Measurements from ENCODE around the gene MIEF1.

The MIEF1 gene

DNA sequence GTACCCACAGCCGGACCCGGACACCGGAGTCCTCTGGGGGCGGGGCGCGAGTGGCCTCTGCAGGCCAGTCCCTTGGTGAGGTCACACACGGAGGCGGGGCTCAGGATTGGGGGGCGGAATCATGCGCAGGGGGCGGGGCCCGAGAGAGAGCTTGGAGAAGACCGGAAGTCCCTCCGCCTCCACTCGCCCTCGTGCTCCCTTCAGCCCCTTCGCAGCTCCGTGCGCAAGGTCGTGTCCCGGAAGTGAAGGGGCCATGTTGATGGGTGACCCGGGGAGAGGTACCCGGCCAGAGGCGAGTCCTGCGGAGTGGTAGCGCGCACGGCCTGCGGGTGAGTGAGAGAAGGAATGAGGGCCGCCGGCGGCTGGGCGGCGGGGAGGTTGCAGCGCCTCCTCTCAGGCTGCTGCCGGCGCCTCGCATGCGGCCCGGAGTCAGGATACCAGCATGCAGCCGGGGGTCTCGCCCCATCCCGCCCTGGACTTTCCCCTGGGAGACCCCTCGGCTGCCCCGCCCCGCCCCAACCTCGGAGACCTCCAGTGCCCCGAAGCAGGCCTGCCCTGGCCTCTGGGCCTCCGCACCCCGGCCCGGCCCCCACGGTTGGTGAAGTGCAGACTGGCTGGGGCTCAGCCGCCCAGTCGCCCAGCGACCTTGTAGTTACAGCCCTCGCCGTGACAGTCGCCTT lies at the start of gene MIEF1:
TSS of gene MIEF1 (plus strand) at position 182 of the 680 bp plus-strand sequence. CDS start 9,005 bp downstream, outside the sequence.
- DNase-seq (ENCODE audit: low read depth, low spot score), result peak; percentile 92

DNA sequence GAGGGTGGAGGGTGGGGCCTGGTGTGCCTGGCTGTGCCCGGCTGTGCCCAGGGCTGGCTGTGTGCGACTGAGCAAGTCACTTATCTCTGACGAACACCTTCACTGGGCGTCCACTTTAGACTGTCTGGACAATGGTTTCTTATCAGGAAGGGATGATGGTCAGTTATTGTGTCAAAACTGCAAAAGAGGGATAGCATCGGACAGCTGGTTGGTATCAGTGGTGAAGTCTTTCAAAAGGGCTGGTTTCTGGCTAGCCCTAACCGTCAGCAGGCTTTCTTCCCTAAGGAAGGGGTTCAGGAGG lies 49.4 kb upstream of the MIEF1 start:
- no peak for DNase-seq (ENCODE audit: low read depth, low spot score)

DNA sequence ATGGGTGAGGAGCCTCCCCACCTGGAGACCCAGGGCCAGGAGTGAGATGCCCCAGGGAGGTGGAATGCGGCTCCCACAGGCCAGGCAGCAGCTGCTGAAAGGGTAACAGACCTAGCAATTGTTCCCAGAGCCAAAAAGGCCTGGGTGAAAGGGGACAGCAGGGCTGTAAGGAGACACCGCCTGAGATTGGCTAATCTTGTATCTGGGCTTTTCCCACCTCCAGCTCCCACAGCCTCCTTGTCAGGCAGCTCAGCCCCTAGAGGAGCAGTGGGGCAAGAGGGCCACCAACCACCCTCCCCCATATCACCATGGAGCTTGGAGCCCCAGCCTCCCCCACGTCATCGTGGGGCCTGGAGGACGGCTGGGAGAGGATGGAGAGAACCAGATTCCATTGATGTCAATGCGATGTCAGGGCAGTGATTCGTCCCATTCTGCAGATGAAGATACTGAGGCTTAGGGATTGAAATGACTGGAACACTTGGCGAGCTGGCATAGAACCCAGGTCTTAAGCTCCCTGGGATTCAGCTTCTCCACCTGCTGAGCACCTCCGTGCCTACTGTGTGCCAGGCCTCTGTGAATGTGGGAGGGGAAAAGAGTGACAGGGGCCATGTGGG lies 48.2 kb upstream of the MIEF1 start:
- no peak for DNase-seq (ENCODE audit: low read depth, low spot score)

DNA sequence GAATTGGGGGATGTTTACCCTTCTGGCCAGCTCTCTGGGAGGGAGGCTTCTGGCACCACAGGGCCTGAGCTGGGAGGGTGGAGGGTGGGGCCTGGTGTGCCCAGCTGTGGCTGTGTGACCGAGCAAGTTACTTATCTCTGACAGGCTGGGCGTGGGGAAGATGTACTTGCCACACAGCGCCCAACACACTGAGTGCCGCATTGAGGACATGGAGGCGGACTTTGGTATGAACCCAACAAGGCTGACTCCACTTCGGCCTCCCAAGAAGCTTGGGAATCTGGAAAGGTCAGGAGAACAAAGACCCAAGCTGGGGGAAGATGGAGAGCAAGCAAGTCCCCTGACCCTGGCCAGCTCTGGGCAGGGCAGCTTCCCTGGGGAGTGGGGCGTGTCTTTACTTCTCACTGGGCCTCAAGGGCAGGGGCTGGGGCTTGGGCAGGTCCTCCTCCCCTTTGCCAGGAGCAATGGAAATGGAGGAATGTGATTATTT lies 47.7 kb upstream of the MIEF1 start:
- DNase-seq (ENCODE audit: low read depth, low spot score), result no peak

DNA sequence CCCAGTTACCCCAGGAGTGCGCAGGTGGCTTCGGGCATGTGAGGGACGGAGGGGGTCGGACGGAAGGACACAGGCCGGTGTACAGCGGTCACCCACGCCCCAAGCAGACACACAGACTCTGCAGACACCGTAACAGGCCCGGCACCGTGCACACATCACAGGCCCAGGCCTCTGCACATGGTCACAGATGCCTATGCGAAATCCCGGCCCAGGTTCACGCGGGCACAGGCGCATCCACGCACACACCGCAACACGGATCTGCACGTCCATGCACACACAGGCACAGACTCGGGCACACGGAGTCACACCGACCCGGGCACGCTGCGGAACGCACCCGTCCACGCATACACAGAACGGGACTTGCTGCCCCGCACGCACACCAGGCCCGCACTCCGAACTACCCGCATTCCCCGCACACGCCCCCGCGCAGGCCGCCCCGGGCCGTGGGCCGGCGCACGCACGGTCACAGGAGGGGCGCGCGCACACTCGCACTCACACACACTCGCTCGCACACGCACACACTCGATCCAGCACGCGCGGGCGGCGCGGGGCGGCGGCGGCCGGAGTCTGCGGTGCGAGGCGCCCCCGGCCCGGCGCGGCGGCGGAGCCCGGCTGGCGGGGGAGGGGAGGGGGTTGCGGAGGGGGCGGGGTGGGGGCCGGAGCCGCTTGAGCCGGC lies 45.4 kb upstream of the MIEF1 start, which contains the start of gene MGAT3:
TSS of gene MGAT3 (plus strand) at position 491 of the 676 bp plus-strand sequence. CDS start 30,336 bp downstream, outside the sequence.
- no peak for DNase-seq (ENCODE audit: low read depth, low spot score)

DNA sequence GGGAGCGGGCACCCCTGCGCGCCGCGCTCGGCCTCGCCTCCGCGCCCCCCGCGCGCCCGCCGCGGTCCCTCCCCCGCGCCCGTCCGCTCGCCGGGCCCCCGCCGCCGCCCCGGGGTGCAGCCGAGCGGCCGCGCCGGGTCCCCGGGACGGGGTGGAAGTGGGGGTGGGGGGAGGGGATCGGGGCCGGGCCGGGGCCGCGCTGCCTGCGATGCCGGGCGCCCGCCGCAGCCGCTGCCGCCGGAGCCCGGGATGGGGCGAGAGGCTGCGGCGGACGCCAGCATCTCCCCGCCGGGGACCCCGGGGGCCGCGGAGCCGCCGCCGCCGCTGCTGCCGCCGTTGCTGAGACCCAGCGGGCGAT lies 44.9 kb upstream of the MIEF1 start:
- no peak for DNase-seq (ENCODE audit: low read depth, low spot score)

DNA sequence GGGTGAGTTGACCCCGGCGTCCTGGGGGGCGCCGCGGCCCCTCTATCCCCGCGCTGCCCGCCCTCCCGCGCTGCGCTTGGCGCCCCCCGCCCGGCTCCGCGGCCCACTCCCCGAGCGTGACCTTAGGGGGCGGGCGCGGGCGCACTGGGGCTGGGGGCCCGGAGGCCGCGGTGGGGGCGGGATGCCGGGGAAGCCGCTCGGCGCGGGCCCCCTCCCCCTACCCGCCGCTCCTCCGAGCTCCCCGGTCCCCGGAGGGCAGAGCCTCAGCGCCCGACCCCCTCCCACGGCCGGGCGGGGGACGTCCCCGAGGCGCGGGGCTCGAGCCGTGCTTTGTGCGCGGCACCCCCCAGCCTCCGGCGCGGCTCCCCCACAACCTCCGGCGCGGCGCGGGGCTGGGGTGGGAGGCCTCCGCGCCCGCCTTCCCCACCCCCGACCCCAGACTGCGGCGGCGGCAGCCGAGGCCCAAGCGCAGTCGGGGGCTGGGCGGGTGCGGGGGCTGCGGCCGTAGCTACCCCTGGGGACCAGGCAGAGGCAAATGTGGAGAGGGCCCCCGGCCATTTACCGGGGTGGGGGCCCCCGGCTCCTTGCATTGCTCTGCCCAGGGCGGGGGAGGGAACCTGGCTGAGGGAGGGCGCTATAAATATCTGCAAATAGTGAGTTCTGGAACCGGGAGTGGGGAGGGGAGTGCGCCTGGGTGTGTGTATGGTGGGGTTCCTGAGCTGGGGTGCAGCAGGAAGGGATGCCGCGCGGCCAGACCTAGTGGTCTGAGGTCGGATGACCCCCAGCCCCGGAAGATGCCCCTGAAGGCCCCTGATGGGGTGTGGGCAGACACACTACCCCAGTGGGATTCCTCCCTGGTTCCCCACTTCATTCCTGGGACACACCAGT lies 44.3 kb upstream of the MIEF1 start:
- DNase-seq (ENCODE audit: low read depth, low spot score), result no peak

DNA sequence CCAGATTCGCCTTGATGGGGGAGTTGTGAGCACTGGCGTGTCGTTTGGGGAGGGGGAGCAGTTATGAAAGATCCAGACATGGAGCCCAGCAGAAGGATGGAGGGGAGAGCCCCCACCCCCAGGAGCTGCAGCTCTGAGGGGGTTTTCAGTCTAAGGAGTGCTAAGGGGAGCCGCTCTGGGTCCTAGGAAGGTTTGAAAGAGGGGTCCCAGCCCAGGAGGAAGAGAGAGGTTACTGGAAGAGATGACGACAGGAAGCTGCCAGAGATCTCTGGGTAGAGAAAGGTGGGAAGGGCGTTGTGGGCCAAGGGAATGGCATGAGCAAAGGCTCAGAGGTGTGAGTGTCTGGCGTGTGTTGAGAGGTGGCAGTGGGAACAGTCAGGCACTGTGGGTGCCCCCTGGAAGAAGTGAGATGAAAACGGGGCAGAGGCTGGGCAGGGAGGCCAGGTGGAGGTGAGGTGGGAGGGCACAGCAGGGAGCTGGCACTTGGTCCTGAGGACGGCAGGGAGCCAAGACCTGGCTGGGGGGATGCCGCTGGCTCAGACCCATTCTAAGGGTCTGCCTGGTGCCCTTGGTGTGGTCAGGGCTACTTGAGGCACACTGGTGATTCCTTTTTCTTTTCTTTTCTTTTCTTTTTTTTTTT lies 43.5 kb upstream of the MIEF1 start:
- DNase-seq (ENCODE audit: low read depth, low spot score), result no peak

DNA sequence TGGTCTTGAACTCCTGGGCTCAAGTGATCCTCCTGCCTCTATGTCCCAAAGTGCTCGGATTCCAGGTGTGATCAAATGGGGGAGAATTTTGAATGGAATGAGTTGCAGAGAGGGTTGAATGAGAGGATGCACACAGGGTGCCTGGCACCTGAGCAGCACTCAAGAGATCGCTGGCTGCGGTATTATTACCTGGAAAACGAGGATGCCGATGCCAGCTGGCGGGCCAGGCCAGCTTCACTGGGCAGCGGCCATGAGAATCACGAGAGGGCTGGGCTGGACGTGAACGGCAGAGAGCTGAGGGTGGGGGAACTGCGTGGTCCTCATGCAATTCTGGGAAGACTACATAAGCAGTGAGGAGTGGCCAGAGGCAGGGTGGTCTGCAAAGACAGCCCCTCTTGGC lies 42.4 kb upstream of the MIEF1 start:
- no peak for DNase-seq (ENCODE audit: low read depth, low spot score)

DNA sequence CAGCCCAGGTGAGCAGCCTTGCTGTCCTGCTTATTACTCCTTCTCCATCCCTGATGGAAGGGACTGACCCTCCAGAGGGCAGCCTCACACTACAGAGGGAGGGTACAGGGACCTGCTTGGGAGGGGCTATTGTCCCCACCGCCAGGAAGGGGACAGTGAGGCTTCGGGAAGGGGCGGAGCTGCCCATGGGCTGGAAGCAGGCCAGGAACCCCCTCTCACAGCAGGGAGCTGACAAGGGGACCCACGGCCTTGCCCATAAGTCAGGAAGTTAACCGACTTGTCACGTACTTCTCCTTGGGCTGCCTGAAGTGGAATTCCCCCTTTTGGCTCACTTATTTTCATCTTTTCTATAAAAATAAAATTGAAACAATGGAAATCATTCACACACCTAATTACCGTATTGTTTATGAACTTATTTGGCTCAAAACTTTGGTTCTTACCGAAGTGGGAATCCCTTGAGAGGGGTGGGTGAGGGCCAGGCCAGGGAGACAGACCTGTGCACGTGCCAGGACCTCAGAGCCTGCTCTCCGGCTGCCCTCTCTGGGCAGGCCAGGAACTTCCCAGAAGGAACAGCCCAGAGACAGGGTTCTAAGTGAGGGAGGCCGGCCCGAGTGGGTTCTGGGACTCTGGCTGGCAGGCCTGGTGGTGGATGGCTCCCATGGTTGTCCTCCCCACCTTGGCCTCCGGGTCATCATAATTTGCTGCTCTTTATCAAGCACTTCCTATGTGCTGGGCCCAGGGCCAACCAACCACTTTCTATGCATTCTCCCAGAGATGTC lies 39.5 kb upstream of the MIEF1 start:
- DNase-seq (ENCODE audit: low read depth, low spot score), result no peak

DNA sequence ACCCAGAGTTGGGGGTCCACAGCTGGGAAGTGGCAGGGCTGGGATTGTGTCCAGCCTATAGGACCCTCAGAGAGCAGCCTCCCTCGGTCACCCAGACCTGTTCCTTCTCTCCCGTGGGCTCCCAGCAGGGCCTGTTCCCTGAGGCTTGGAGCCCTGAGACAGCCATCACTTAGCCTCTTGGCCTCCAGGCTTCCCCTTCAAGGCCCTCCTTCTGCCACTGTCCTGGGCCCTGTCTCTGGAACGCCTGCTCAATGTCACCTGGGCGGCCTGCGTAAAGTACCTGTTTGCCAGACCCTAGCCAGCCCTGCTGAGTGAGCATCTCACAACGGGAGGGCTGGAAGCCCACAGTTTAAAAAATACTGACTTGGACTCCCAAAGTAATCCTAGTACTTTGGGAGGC lies 38.8 kb upstream of the MIEF1 start:
- no peak for DNase-seq (ENCODE audit: low read depth, low spot score)

DNA sequence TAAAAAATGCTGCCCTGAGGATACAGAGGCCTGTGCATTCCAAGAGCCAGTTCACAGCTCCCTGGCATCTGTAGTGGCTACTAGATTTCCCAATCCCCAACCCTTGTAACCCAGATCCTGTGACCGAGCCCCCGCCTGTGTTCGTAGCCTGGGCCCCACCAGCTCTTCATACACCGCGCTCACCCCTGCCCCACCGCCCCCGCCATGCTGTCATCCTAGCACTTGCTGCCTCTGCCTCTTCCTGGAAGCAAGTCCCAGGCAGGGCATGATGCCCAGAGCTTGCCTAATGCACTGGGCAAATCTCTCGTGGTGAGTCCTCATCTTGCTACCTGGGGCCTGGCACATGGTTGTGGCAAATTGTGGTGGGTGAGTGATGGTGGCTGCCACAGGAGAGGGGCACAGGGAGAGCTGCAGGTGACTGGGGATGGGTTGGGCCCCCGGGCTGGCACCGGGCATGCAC lies 38.1 kb upstream of the MIEF1 start:
- DNase-seq (ENCODE audit: low read depth, low spot score), result no peak

DNA sequence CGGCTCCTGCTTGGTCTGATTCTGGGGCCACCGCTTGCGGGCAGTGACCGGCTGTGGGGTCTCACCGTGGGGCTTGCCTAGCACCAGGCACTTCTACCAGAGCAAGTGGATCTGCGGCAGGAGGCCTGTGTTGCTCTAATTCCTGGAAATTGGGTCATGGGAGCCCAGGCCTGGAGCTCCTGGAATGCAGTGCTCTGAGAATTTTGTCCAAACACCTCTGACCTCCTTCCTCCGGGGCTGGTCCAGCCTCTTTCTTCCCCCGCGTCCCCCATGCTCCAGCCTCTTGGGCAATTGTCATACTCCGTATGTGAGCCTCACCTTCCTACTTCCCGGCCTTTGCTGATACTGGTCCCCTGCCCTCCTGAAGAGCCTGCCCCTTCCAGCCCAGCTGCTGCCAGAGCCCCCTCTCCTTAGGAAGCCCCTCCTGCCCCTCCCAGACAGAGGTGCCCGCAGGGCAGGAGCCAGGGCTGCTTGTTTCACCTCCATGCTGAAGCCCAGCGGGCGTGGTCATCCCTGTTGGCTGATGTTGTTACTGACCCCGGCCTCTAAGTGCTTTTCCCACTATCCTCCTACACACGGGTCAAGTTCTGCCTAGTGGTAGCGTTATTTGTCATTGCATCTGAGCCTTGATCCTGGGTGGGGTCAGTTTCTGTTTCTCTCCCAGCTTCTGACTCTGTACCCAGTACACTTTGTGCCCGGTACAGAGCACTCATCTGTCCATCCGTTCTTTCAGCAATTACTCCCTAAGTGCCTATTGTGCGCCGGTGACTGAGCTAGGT lies 35.7 kb upstream of the MIEF1 start:
- no peak for DNase-seq (ENCODE audit: low read depth, low spot score)

DNA sequence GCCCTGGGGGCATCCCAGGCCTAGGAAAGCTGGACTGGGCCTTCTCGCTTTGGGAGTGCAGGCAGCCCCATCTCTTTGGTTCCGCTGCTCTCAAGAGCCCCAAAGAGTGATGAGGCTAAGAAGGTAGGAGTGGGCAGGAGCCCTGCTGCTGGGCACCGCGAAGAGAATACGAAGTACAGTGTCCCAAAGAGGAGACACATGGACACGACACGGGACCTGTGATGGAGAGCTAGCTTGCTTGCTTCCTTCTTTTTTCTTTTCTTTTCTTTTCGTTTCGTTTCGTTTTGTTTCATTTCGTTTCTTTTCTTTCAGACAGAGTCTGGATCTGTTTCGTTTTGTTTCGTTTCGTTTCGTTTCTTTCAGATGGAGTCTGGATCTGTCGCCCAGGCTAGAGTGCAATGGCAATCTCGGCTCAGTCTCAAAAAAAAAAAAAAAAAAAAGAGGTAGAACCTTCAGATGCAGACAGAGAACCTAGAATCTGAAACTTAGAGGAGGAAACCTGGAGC lies 34.6 kb upstream of the MIEF1 start:
- no peak for DNase-seq (ENCODE audit: low read depth, low spot score)

DNA sequence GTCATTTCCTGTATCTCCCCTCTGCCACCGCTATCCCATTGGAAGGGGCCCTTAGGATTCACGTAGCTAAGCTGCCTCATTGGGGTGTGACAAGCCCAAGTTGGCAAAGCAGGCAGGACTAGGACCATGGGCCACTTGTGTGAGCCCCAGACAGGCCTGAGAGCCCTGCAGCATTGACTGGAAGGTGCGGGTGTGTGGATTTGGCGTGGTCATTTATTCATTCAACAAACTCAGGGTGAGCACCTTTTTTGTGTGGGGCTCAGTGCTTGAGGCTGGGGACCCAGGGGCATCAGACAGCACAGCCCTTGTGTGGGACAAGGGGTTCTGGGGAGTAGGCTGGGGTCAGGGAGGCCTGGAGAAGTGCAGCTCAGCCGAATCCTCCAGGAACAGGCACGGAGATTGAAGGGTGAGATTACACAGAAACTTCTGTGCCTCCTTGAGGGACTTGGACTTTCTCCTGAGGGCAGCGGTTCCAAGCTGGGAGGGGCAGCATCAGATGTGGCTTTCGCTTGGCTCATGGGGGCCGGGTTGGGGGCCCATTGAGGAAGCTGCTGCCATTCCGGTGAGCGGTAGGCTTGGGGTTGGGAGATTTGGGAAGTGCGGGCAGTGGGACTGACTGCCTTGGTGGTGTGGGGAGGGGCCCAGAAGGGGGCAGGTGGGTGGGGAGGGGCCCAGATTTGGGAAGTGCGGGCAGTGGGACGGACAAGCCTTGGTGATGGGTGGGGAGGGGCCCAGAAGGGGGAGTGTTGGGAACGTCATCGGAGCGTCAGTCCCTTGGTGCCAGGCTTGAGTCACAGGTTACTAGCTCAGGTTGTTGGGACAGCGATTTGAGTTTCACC lies 33.4 kb upstream of the MIEF1 start:
- DNase-seq (ENCODE audit: low read depth, low spot score), result no peak

DNA sequence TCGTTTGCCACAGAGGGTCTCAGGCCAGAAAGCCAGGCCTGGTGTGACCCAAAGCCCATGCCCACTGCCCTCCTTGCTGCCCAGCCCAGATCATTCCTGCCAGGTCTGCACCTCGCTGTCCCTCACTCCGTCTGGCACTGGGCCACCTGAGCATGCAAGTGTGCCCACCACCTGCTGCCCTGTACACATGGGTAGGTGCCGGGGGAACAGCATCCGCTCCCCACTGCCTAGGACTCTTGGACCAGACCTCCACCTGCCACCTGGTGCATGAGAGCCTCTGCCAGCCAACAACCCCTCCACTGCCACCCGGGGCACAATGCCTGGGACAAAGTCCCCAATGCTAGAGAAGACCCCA lies 32.8 kb upstream of the MIEF1 start:
- no peak for DNase-seq (ENCODE audit: low read depth, low spot score)

DNA sequence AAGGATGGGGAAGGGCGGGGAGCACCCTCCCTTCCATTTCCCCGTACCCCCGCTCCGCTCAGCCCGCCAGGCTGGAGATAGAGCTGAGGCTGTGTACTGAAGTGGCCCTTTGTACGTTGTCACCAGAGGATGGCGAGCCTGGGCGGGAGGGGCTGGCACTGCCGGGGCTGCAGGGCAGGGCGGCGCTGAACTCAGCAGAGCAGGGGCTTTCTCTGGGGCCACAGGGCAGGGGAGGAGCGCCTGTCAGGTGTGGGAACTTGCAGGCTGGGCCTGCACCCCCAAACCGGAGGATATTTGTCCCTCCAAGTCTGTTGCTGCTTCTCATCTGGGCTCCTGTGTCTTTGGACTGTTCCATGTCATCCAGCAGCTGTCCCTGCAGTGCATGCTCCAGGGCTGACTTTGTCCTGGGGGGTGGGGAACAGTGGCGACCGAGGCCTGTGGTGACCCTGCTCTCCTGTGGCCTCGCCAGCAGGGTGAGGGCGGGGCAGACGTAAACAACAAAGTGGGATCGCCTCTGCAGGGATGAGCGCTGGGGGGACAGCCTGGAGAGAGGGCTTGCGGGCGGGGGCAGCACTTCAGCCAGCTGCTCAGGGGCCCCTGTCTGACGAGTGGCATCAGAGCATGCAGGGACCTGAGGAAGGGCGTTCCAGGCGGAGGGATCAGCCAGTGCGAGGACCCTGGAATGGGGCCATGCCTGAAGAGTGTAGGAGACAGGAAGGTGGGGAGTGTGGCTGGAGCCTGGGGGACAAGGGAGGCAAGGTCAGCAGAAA lies 32.2 kb upstream of the MIEF1 start:
- DNase-seq (ENCODE audit: low read depth, low spot score), result no peak
